ENCODE data around the gene PCSK4. TPM values are rescaled to one million over a fixed set of nuclear protein-coding genes. Genes with fewer than 3 reads are reported as not detected.

The PCSK4 gene
- total RNA-seq, 1 donor from 2014 or later: 2.5 TPM

- TF ChIP-seq, protein P1, sequence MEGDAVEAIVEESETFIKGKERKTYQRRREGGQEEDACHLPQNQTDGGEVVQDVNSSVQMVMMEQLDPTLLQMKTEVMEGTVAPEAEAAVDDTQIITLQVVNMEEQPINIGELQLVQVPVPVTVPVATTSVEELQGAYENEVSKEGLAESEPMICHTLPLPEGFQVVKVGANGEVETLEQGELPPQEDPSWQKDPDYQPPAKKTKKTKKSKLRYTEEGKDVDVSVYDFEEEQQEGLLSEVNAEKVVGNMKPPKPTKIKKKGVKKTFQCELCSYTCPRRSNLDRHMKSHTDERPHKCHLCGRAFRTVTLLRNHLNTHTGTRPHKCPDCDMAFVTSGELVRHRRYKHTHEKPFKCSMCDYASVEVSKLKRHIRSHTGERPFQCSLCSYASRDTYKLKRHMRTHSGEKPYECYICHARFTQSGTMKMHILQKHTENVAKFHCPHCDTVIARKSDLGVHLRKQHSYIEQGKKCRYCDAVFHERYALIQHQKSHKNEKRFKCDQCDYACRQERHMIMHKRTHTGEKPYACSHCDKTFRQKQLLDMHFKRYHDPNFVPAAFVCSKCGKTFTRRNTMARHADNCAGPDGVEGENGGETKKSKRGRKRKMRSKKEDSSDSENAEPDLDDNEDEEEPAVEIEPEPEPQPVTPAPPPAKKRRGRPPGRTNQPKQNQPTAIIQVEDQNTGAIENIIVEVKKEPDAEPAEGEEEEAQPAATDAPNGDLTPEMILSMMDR (conservative IDR thresholded peaks at IDR 0.05; ENCODE audit: low read depth, low read length): no peak
- H3K4me3 ChIP-seq (ENCODE audit: low read depth, low read length): no peak overlapping the region
- no peak for DNase-seq (ENCODE audit: low read depth)
Measured at GRCh38 chr19:1434577-1435060, 55.5 kb downstream of the PCSK4 start.

DNA sequence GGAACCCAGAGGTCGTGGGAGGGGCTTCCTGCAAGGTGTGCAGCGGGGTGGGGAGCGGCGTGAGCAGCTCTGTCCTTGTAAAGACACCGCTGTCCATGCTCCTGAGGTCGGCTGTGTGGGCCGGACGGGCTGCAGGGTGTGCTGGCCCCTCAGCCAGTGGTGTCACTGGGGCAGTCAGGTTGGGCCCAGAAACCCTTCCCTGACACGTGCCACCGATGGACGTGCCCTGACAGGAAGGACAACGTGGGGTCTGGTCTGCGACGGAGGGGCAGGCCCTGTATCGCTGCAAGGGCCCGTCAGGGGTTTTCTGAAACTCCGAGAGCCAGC, 56.1 kb downstream of the PCSK4 start:
- H3K4me3 ChIP-seq (ENCODE audit: low read depth, low read length): no peak overlapping the region
- DNase-seq (ENCODE audit: low read depth): no peak
- TF ChIP-seq, protein P1 (conservative IDR thresholded peaks at IDR 0.05; ENCODE audit: low read depth, low read length): no peak

GRCh38 chr19:1433119-1434039, 56.8 kb downstream of the PCSK4 start:
- no peak overlapping the region for H3K4me3 ChIP-seq (ENCODE audit: low read depth, low read length)
- DNase-seq (ENCODE audit: low read depth): no peak
- TF ChIP-seq, protein P1 (conservative IDR thresholded peaks at IDR 0.05; ENCODE audit: low read depth, low read length): no peak

- TF ChIP-seq, protein P1 (conservative IDR thresholded peaks at IDR 0.05; ENCODE audit: low read depth, low read length): no peak
- no peak overlapping the region for H3K4me3 ChIP-seq (ENCODE audit: low read depth, low read length)
- DNase-seq (ENCODE audit: low read depth): no peak
Measured at GRCh38 chr19:1432507-1432887, 57.7 kb downstream of the PCSK4 start.

DNA sequence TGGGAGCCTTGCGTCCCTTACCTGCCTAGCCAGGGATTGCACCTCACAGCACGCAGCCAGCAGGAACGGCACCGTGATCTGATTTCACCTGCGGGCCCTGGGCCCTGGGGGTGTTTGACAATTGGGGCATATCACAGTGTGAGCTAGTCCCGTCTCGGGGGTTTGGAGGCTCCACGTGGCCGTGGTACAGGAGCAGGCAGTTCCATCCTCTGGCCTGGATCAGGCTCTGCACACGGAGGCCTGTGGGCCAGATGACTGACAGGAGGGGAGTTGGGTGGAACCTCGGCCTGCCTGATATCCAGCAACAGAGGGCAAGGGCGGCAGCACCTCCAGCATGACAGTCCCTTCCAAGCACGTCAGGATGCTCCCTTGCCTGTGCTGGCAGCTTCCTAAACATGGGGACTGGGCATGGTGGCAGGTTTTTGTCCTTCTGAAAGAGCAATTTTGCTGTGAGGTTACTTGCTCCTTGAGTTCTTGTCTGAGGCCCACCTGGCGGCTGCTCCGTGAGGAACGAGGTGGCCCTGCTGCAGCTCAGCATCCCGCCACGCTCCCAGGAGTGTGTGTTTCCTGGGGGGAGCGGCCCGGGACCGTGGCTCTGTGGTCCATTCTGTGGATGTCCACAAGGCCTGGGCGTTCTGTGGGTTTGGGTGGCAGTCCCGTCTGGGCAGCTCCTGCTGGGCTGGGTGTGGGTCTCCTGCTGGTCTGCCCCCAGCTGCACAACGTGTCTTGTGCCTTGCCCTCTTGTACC, 58.2 kb downstream of the PCSK4 start:
- no peak overlapping the region for H3K4me3 ChIP-seq (ENCODE audit: low read depth, low read length)
- DNase-seq (ENCODE audit: low read depth): no peak
- TF ChIP-seq, protein P1 (conservative IDR thresholded peaks at IDR 0.05; ENCODE audit: low read depth, low read length): no peak

Other genes with a start within 250 kb of the PCSK4 start
- gene ATP5F1D, start 248.6 kb downstream of the PCSK4 start, total RNA-seq: 110 and 114 TPM in 2 replicates
- 44.1 and 66.3 TPM in 2 replicates for gene MIDN, start 241.8 kb downstream of the PCSK4 start, total RNA-seq
- gene CIRBP, start 221.0 kb downstream of the PCSK4 start, total RNA-seq: 165 and 317 TPM in 2 replicates
- 123 and 124 TPM in 2 replicates for gene FAM174C, start 214.8 kb downstream of the PCSK4 start, total RNA-seq
- 0.23 and 0.36 TPM in 2 replicates for gene EFNA2, start 204.5 kb downstream of the PCSK4 start, total RNA-seq
- 138 and 174 TPM in 2 replicates for gene NDUFS7, start 106.4 kb downstream of the PCSK4 start, total RNA-seq
- 22.5 and 29.2 TPM in 2 replicates for gene GAMT, start 88.8 kb downstream of the PCSK4 start, total RNA-seq
- gene DAZAP1, start 82.8 kb downstream of the PCSK4 start, total RNA-seq: 53.8 and 136 TPM in 2 replicates
- gene RPS15, start 52.0 kb downstream of the PCSK4 start, total RNA-seq: 2,061 and 3,361 TPM in 2 replicates
- gene APC2, start 40.2 kb downstream of the PCSK4 start, total RNA-seq: not detected in 2 replicates
- 26.6 and 32.6 TPM in 2 replicates for gene C19orf25, start 11.1 kb downstream of the PCSK4 start, total RNA-seq
- 3.8 and 4.8 TPM in 2 replicates for gene REEP6, start 831 bp upstream of the PCSK4 start, total RNA-seq
- gene ADAMTSL5, start 22.7 kb upstream of the PCSK4 start, total RNA-seq: 0.07 and 0.23 TPM in 2 replicates
- not detected in 2 replicates for gene PLK5, start 33.7 kb upstream of the PCSK4 start, total RNA-seq
- 134 and 139 TPM in 2 replicates for gene MEX3D, start 78.0 kb upstream of the PCSK4 start, total RNA-seq
- 115 and 149 TPM in 2 replicates for gene MBD3, start 102.5 kb upstream of the PCSK4 start, total RNA-seq
- 91.4 and 114 TPM in 2 replicates for gene UQCR11, start 115.1 kb upstream of the PCSK4 start, total RNA-seq
- 180 and 197 TPM in 2 replicates for gene TCF3, start 162.3 kb upstream of the PCSK4 start, total RNA-seq